Activated CD4-positive, alpha-beta memory T cell treated with anti-CD3 and anti-CD28 coated beads, Interleukin-2, amount 10 ng/mL, durations not matched to agents 7 days and 5 days (primary cell): ENCODE data around the gene AGGF1. TPM values are rescaled to one million over a fixed set of nuclear protein-coding genes. Genes with fewer than 3 reads are reported as not detected.
"Not testable (repeated sequence)": the region's sequence is repeated elsewhere in the genome, so short reads cannot be mapped to it uniquely, and the experiment has no call there.

Experiments used
- CTCF ChIA-PET: fragments of 350-600 bp; sonication (Branson Sonifier 250); formaldehyde crosslinking; loops from one replicate; lab custom pipeline; 2021; ENCODE audit warnings: antibody characterized with exemption, inconsistent platforms; lab: Charles Lee
- POLR2A ChIA-PET: fragments of 350-600 bp; sonication (Branson Sonifier 250); formaldehyde crosslinking; loops from one replicate; lab custom pipeline; 2021; ENCODE audit warnings: antibody characterized with exemption; lab: Charles Lee
- DNase-seq: peaks from one replicate; pipeline ENCODE4 v3.0.0-alpha.2; 2020
- H3K27ac Mint-ChIP-seq: one replicate; pipeline ENCODE4 v1.8.0; 2021; ENCODE audit warnings: mild to moderate bottlenecking, mixed read lengths
- H3K27me3 Mint-ChIP-seq: one replicate; pipeline ENCODE4 v1.8.0; 2021; ENCODE audit warnings: mixed read lengths
- H3K36me3 Mint-ChIP-seq: one replicate; pipeline ENCODE4 v1.8.0; 2021; ENCODE audit warnings: low read depth, mixed read lengths
- H3K4me1 Mint-ChIP-seq: one replicate; pipeline ENCODE4 v1.8.0; 2021; ENCODE audit warnings: mixed read lengths
- H3K4me3 Mint-ChIP-seq: one replicate; pipeline ENCODE4 v1.8.0; 2021; ENCODE audit warnings: mild to moderate bottlenecking, mixed read lengths
- H3K9me3 Mint-ChIP-seq: one replicate; pipeline ENCODE4 v1.8.0; 2021; ENCODE audit warnings: mixed read lengths
- total RNA-seq, 2 experiments: library from RNA; stranded (reverse); gene quantifications; one replicate each; pipeline ENCODE4 v1.2.3, GENCODE V29; 2021

Gene AGGF1
- total RNA-seq, 2 experiments from 2014 or later = 26.4 to 28.6 TPM

- H3K9me3 Mint-ChIP-seq, H3K27me3 Mint-ChIP-seq, H3K36me3 Mint-ChIP-seq, POLR2A ChIA-PET, DNase-seq, H3K4me1 Mint-ChIP-seq, H3K27ac Mint-ChIP-seq, CTCF ChIA-PET, H3K4me3 Mint-ChIP-seq: not testable (repeated sequence)
Observed at GRCh38 chr5:77080479-77080878, 50.3 kb downstream of the AGGF1 start.

GRCh38 chr5:77080905-77081304 is 50.7 kb downstream of the AGGF1 start:
- peaks cover 1% of the 10 kb centered on the region for H3K27me3 Mint-ChIP-seq
- H3K4me1 Mint-ChIP-seq = peaks cover 5% of the 10 kb centered on the region
- H3K9me3 Mint-ChIP-seq = no peaks in the 10 kb centered on the region
- CTCF ChIA-PET = no interaction called here
- H3K36me3 Mint-ChIP-seq = peaks cover 3% of the 10 kb centered on the region
- no peak overlapping the region for H3K4me3 Mint-ChIP-seq
- H3K27ac Mint-ChIP-seq = no peak overlapping the region
- POLR2A ChIA-PET = no interaction called here
- DNase-seq = no peak

- Mint-ChIP-seq H3K9me3 (no peaks in the 10 kb centered on the region), H3K36me3 (no peaks in the 10 kb centered on the region), H3K27ac (no peak overlapping the region), H3K4me3 (no peak overlapping the region), H3K4me1 (peaks cover 8% of the 10 kb centered on the region), H3K27me3 (peaks cover 1% of the 10 kb centered on the region)
- ChIA-PET POLR2A (no interaction called here), CTCF (interaction anchor here (0.7 kb wide), 1 partner anchor 20 kb away, joined by 3 read pairs; no protein-coding TSS in a partner anchor)
- DNase-seq = no peak
Observed at GRCh38 chr5:77082280-77082679, 52.1 kb downstream of the AGGF1 start.

GRCh38 chr5:77083088-77083487 is 52.9 kb downstream of the AGGF1 start:
- H3K27me3 Mint-ChIP-seq = peaks cover 3% of the 10 kb centered on the region
- ChIA-PET POLR2A (no interaction called here), CTCF (no interaction called here)
- H3K4me3 Mint-ChIP-seq = no peak overlapping the region
- no peak overlapping the region for H3K27ac Mint-ChIP-seq
- no peaks in the 10 kb centered on the region for H3K9me3 Mint-ChIP-seq
- no peak for DNase-seq
- H3K4me1 Mint-ChIP-seq = peaks cover 13% of the 10 kb centered on the region
- H3K36me3 Mint-ChIP-seq = no peaks in the 10 kb centered on the region

- H3K27me3 Mint-ChIP-seq = peaks cover 8% of the 10 kb centered on the region
- H3K4me3 Mint-ChIP-seq = peak overlapping the region; percentile 75
- H3K36me3 Mint-ChIP-seq = no peaks in the 10 kb centered on the region
- POLR2A ChIA-PET = interaction anchor here (1.6 kb wide), 1 partner anchor 9 kb away, joined by 5 read pairs; no protein-coding TSS in a partner anchor
- no peak overlapping the region for H3K27ac Mint-ChIP-seq
- no peak for DNase-seq
- CTCF ChIA-PET = interaction anchor here (0.8 to 5.5 kb wide), 4 partner anchors 9 to 312 kb away, joined by 3 to 26 read pairs (median 3); no protein-coding TSS in a partner anchor
- H3K4me1 Mint-ChIP-seq = peaks cover 13% of the 10 kb centered on the region
- no peaks in the 10 kb centered on the region for H3K9me3 Mint-ChIP-seq
Observed at GRCh38 chr5:77086368-77086688, 56.1 kb downstream of the AGGF1 start.

GRCh38 chr5:77086689-77087483 is 56.7 kb downstream of the AGGF1 start, which contains the start of gene ZBED3:
ZBED3 (minus strand) TSS chr5:77087285; CDS start chr5:77077878, 9,407 bp downstream.
- Mint-ChIP-seq H3K4me3 (peak within 1 kb of the TSS; percentile 75), H3K27me3 (peaks cover 8% of the 10 kb centered on the region), H3K36me3 (no peaks in the 10 kb centered on the region), H3K27ac (no peak within 1 kb of the TSS), H3K4me1 (peaks cover 13% of the 10 kb centered on the region), H3K9me3 (no peaks in the 10 kb centered on the region)
- DNase-seq = peak; percentile 52
- POLR2A ChIA-PET = interaction anchor here (1.6 kb wide), 1 partner anchor 10 kb away, joined by 5 read pairs; no protein-coding TSS in a partner anchor
- CTCF ChIA-PET = interaction anchor here (1.2 to 5.5 kb wide), 2 partner anchors 10 to 312 kb away, joined by 3 to 26 read pairs; no protein-coding TSS in a partner anchor

- CTCF ChIA-PET = interaction anchor here (5.5 kb wide), 1 partner anchor 10 kb away, joined by 26 read pairs; no protein-coding TSS in a partner anchor
Observed at GRCh38 chr5:77087484-77088261, 57.5 kb downstream of the AGGF1 start.

GRCh38 chr5:77095189-77095588 is 65.0 kb downstream of the AGGF1 start:
- Mint-ChIP-seq H3K9me3 (no peaks in the 10 kb centered on the region), H3K36me3 (no peaks in the 10 kb centered on the region), H3K4me1 (no peaks in the 10 kb centered on the region), H3K27me3 (peaks cover 11% of the 10 kb centered on the region), H3K27ac (no peak overlapping the region), H3K4me3 (no peak overlapping the region)
- DNase-seq = no peak
- ChIA-PET CTCF (no interaction called here), POLR2A (no interaction called here)

More at GRCh38 chr5:77087484-77088261, 57.5 kb downstream of the AGGF1 start:
- H3K36me3 Mint-ChIP-seq = no peaks in the 10 kb centered on the region
- POLR2A ChIA-PET = interaction anchor here (1.6 kb wide), 1 partner anchor 11 kb away, joined by 5 read pairs; no protein-coding TSS in a partner anchor
- peaks cover 13% of the 10 kb centered on the region for H3K4me1 Mint-ChIP-seq
- no peaks in the 10 kb centered on the region for H3K9me3 Mint-ChIP-seq
- H3K4me3 Mint-ChIP-seq = peak overlapping the region; percentile 75
- no peak overlapping the region for H3K27ac Mint-ChIP-seq
- DNase-seq = no peak
- peaks cover 8% of the 10 kb centered on the region for H3K27me3 Mint-ChIP-seq

GRCh38 chr5:77101298-77101697 is 71.1 kb downstream of the AGGF1 start:
- Mint-ChIP-seq H3K4me3 (no peak overlapping the region), H3K27me3 (peaks cover 4% of the 10 kb centered on the region), H3K4me1 (no peaks in the 10 kb centered on the region), H3K27ac (no peak overlapping the region), H3K9me3 (peaks cover 3% of the 10 kb centered on the region), H3K36me3 (no peaks in the 10 kb centered on the region)
- no peak for DNase-seq
- ChIA-PET CTCF (no interaction called here), POLR2A (interaction anchor here (0.8 kb wide), 1 partner anchor 55 kb away, joined by 3 read pairs; no protein-coding TSS in a partner anchor)

GRCh38 chr5:77102549-77102948 is 72.3 kb downstream of the AGGF1 start:
- Mint-ChIP-seq H3K4me1 (no peaks in the 10 kb centered on the region), H3K4me3 (no peak overlapping the region), H3K27me3 (no peaks in the 10 kb centered on the region), H3K9me3 (peaks cover 3% of the 10 kb centered on the region), H3K27ac (no peak overlapping the region), H3K36me3 (no peaks in the 10 kb centered on the region)
- POLR2A ChIA-PET = no interaction called here
- CTCF ChIA-PET = no interaction called here
- no peak for DNase-seq

GRCh38 chr5:77103457-77103856 is 73.3 kb downstream of the AGGF1 start:
- ChIA-PET POLR2A (no interaction called here), CTCF (no interaction called here)
- Mint-ChIP-seq H3K27me3 (no peaks in the 10 kb centered on the region), H3K4me3 (no peak overlapping the region), H3K27ac (no peak overlapping the region), H3K9me3 (peaks cover 3% of the 10 kb centered on the region), H3K36me3 (no peaks in the 10 kb centered on the region), H3K4me1 (no peaks in the 10 kb centered on the region)
- no peak for DNase-seq

GRCh38 chr5:77104813-77105212 is 74.6 kb downstream of the AGGF1 start:
- Mint-ChIP-seq H3K36me3 (no peaks in the 10 kb centered on the region), H3K9me3 (peaks cover 3% of the 10 kb centered on the region), H3K4me3 (no peak overlapping the region), H3K27ac (no peak overlapping the region), H3K27me3 (no peaks in the 10 kb centered on the region), H3K4me1 (no peaks in the 10 kb centered on the region)
- ChIA-PET CTCF (no interaction called here), POLR2A (no interaction called here)
- DNase-seq = no peak

- H3K27ac Mint-ChIP-seq, H3K9me3 Mint-ChIP-seq, H3K4me3 Mint-ChIP-seq, H3K4me1 Mint-ChIP-seq, CTCF ChIA-PET, DNase-seq, H3K36me3 Mint-ChIP-seq, POLR2A ChIA-PET, H3K27me3 Mint-ChIP-seq: not testable (repeated sequence)
Observed at GRCh38 chr5:77107035-77107434, 76.8 kb downstream of the AGGF1 start.
